GM12878 (cell line): Measurements from ENCODE around the gene SMC3.

Experiments used
- EZH2 ChIP-seq: IDR thresholded peaks from 2 replicates; pipeline ENCODE4 v1.6.1; 2012; ENCODE audit warnings: low read depth, mild to moderate bottlenecking, control low read depth, inconsistent platforms, low read length, borderline replicate concordance; ENCODE audit not compliant: control insufficient read depth
- MYC ChIP-seq: IDR thresholded peaks from 2 replicates; pipeline ENCODE4 v1.6.1; 2011; ENCODE audit warnings: mild to moderate bottlenecking, low read length, moderate library complexity, inconsistent platforms; ENCODE audit not compliant: insufficient read depth, insufficient replicate concordance, insufficient read length, severe bottlenecking
- POLR2AphosphoS2 ChIP-seq: IDR thresholded peaks from 2 replicates; pipeline ENCODE4 v1.6.1; 2011; ENCODE audit warnings: low read depth, mild to moderate bottlenecking, low read length, improper control_type of control experiment, moderate library complexity
- RELA ChIP-seq: fragments of 450-650 bp; IDR thresholded peaks from 2 replicates; pipeline ENCODE4 v1.8.0; 2014; ENCODE audit warnings: borderline replicate concordance; ENCODE audit not compliant: partially characterized antibody
- TF ChIP-seq, protein P1 (sequence below), 3 experiments: IDR thresholded peaks in 2 of 3; conservative IDR thresholded peaks in 1 of 3; 2 replicates each; pipeline ENCODE4 v1.5.1; 2011; ENCODE audit warnings: low read depth in 3 of 3, low read length in 3 of 3, mild to moderate bottlenecking in 3 of 3, control low read depth in 2 of 3, moderate library complexity in 2 of 3, inconsistent platforms in 1 of 3, mixed read lengths in 1 of 3; ENCODE audit not compliant: control insufficient read depth in 2 of 3, insufficient read depth in 1 of 3; ENCODE audit errors: extremely low read depth in 1 of 3

DNA sequence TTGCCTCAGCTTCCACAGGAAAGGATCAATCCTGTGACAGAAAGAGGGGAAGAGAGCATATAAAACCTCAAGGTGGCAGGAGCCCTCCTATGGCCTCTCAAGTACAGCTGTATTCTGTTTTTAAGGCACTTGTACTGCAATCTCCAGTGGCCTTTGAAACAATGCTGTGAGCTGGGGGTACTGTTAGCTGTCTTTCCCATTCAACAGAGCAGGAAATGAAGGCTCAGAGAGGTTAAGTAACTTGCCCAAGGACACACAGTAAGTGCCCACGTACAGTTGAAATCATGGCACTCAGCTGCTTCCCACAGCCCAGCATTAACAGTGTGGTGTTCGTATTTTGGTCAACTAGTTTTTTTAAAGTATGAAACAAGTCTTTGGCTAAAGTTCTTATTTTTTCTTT, 35.8 kb upstream of the SMC3 start:
- no peak for TF ChIP-seq POLR2AphosphoS2
- no peak for TF ChIP-seq EZH2
- TF ChIP-seq MYC, result no peak
- TF ChIP-seq, protein P1, sequence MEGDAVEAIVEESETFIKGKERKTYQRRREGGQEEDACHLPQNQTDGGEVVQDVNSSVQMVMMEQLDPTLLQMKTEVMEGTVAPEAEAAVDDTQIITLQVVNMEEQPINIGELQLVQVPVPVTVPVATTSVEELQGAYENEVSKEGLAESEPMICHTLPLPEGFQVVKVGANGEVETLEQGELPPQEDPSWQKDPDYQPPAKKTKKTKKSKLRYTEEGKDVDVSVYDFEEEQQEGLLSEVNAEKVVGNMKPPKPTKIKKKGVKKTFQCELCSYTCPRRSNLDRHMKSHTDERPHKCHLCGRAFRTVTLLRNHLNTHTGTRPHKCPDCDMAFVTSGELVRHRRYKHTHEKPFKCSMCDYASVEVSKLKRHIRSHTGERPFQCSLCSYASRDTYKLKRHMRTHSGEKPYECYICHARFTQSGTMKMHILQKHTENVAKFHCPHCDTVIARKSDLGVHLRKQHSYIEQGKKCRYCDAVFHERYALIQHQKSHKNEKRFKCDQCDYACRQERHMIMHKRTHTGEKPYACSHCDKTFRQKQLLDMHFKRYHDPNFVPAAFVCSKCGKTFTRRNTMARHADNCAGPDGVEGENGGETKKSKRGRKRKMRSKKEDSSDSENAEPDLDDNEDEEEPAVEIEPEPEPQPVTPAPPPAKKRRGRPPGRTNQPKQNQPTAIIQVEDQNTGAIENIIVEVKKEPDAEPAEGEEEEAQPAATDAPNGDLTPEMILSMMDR (IDR thresholded peaks at IDR 0.05 in 2 of 3, conservative IDR thresholded peaks at IDR 0.05 in 1 of 3; ENCODE audit: control insufficient read depth in 2 of 3, extremely low read depth in 1 of 3, insufficient read depth in 1 of 3, low read depth in 3 of 3, low read length in 3 of 3), result no peak
- TF ChIP-seq RELA, result no peak
